ENCODE measurements around the gene DHTKD1. TPM values are rescaled to one million over a fixed set of nuclear protein-coding genes. Genes with fewer than 3 reads are reported as not detected.
"Not testable (repeated sequence)": the region's sequence is repeated elsewhere in the genome, so short reads cannot be mapped to it uniquely, and the experiment has no call there.

DHTKD1 gene
- total RNA-seq, 2 donors from 2014 or later: 20.8 to 36.6 TPM

DNA sequence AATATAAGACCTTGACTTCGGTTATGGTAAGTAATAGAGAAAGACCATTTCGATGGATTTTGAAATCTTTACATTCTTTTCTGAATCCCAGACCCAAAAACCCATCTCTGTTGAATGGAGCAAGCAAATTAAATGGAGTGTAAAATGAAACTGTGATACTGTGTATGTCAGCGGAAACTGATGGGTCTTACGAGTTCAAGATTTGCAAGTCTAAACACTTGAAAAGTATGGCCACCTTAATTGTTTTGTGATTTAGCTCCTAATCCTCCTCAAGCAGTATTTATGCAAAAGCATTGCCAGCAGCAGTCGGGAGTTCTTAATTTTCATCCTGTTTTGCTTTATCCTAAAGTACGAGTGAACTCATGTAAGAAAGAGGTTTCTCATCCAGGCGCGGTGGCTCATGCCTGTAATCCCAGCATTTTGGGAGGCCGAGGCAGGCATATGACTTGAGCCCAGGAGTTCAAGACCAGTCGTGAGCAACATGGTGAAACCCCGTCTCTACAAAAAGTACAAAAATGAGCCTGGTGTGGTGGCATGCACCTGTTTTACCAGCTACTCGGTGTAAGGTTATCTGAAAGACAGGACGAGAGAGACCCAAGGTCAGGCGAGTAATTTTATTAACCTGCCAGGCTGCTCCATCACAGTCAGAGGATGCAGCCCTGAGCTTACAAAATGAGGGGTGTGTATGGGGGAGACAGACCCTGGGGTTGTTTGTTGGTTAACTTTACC, 5.8 kb upstream of the DHTKD1 start:
- TF ChIP-seq CTCF (IDR thresholded peaks at IDR 0.05) (no peak), POLR2A (IDR thresholded peaks at IDR 0.05) (no peak)
- Histone ChIP-seq H3K9me3 (no peaks in the 10 kb centered on the region), H3K27me3 (no peaks in the 10 kb centered on the region), H3K36me3 (replicated peaks in 1 of 2; ENCODE audit: insufficient read depth in 1 of 2, low read depth in 2 of 2) (no peaks in the 10 kb centered on the region), H3K4me3 (no peak overlapping the region), H3K27ac (no peak overlapping the region), H3K4me1 (no peaks in the 10 kb centered on the region)
- ATAC-seq (no peak), DNase-seq (no peak)
- WGBS, 2 donors: 66 to 68% methylated on average over 14 of the region's 14 CpGs
- intact Hi-C loops (cut with DNase I): no loop called here

DNA sequence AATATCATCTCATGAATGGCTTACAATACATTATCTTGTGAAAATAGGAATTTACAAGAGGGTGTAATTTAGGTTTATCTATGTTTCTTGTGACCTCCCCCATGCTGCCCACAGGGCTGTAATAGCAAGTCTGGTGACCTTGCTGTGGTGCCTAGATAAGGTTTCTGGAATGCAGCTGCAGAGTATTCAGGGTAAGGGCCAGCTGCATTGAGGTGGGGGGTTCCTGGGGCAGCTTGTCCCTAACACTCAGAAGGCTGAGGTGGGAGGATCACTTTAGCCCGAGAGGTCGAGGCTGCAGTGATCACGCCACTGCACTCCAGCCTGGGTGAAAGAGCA, 5.3 kb upstream of the DHTKD1 start:
- no peak for DNase-seq
- H3K27ac ChIP-seq: no peak overlapping the region
- H3K9me3 ChIP-seq: no peaks in the 10 kb centered on the region
- no peak overlapping the region for H3K4me3 ChIP-seq
- WGBS, 2 donors: 59 to 86% methylated on average over 3 of the region's 3 CpGs
- no peak for ATAC-seq
- no peaks in the 10 kb centered on the region for H3K36me3 ChIP-seq (replicated peaks in 1 of 2; ENCODE audit: insufficient read depth in 1 of 2, low read depth in 2 of 2)
- peaks cover 4% of the 10 kb centered on the region for H3K4me1 ChIP-seq
- intact Hi-C loops (cut with DNase I): no loop called here
- H3K27me3 ChIP-seq: no peaks in the 10 kb centered on the region
- TF ChIP-seq CTCF (IDR thresholded peaks at IDR 0.05) (no peak), POLR2A (IDR thresholded peaks at IDR 0.05) (no peak)

- Histone ChIP-seq H3K36me3 (replicated peaks in 1 of 2; ENCODE audit: insufficient read depth in 1 of 2, low read depth in 2 of 2) (no peaks in the 10 kb centered on the region), H3K27ac (no peak overlapping the region), H3K4me3 (no peak overlapping the region), H3K27me3 (no peaks in the 10 kb centered on the region), H3K4me1 (peaks cover 25% of the 10 kb centered on the region), H3K9me3 (no peaks in the 10 kb centered on the region)
- intact Hi-C loops (cut with DNase I): no loop called here
- ATAC-seq (no peak), DNase-seq (no peak)
- 74 to 90% methylated on average over 2 of the region's 2 CpGs for WGBS, 2 donors
- TF ChIP-seq CTCF (IDR thresholded peaks at IDR 0.05) (no peak), POLR2A (IDR thresholded peaks at IDR 0.05) (no peak)
Observed at GRCh38 chr10:12067336-12067735, 1.4 kb upstream of the DHTKD1 start.

DNA sequence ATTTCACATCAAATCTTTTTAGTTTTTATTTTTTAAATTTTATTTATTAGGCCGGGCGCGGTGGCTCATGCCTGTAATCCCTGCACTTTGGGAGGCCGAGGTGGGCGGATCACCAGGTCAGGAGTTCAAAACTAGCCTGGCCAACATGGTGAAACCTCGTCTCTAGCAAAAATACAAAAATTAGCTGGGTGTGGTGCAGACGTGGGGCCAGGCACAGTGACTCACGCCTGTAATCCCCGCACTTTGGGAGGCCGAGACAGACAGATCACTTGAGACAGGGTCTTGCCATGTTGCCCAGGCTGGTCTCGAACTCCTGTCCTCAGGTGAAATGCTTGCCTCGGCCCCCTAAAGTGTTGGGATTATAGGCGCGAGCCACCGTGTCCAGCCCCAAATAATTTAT, 2.7 kb downstream of the DHTKD1 start:
- H3K9me3 ChIP-seq; H3K4me3 ChIP-seq; H3K27me3 ChIP-seq; H3K36me3 ChIP-seq (replicated peaks in 1 of 2; ENCODE audit: insufficient read depth in 1 of 2, low read depth in 2 of 2); DNase-seq; ATAC-seq; intact Hi-C loops (cut with DNase I): not testable (repeated sequence)
- Histone ChIP-seq H3K27ac (peak overlapping the region in 1 of 4 donors; percentile 25), H3K4me1 (peaks cover 33% of the 10 kb centered on the region)
- WGBS, 2 donors: 89 to 90% methylated on average over 13 to 14 of the region's 15 CpGs

DNA sequence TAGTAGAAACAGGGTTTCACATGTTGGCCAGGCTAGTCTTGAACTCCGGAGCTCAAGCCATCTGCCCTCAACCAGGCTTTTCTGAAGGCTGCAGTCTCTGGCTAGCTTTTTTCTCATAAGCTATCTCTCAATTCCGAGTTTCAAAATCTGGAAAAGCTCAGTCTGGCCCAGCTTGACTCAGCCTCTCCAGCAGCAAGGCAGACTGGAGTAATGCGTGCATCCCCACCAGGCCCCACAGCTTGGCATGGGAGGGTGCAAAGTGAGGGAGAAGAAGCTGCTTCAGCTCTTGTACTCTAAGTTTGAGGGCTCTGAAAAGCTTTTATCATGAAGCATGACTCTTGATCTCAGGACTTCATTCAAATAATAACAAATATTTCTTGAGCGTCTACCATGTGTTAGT, 4.8 kb downstream of the DHTKD1 start:
- H3K27me3 ChIP-seq: no peaks in the 10 kb centered on the region
- H3K27ac ChIP-seq: no peak overlapping the region
- no peak overlapping the region for H3K4me3 ChIP-seq
- intact Hi-C loops (cut with DNase I): no loop called here
- TF ChIP-seq POLR2A (IDR thresholded peaks at IDR 0.05) (no peak), CTCF (IDR thresholded peaks at IDR 0.05) (no peak)
- 70 to 82% methylated on average over 4 of the region's 4 CpGs for WGBS, 2 donors
- ATAC-seq (no peak), DNase-seq (no peak)
- peaks cover 29% of the 10 kb centered on the region for H3K4me1 ChIP-seq
- no peaks in the 10 kb centered on the region for H3K9me3 ChIP-seq
- H3K36me3 ChIP-seq (replicated peaks in 1 of 2; ENCODE audit: insufficient read depth in 1 of 2, low read depth in 2 of 2): peaks cover 0 to 2% of the 10 kb centered on the region in 2 donors
